Muscle layer of colon (tissue), 2 donors: ENCODE data around the gene SYT9.
A peak's percentile ranks its signal among the peaks of the same experiment; 100 is the strongest.
"Not testable (repeated sequence)": the region's sequence is repeated elsewhere in the genome, so short reads cannot be mapped to it uniquely, and the experiment has no call there.

Experiments used
- H3K27ac ChIP-seq: one replicate; pipeline ENCODE4 v1.7.0; 2013; ENCODE audit warnings: low read depth, mild to moderate bottlenecking, low read length, moderate library complexity
- H3K27me3 ChIP-seq, 2 donors: one replicate each; pipeline ENCODE4 v1.7.0; 2013; ENCODE audit warnings: low read length in 2 of 2, mild to moderate bottlenecking in 2 of 2; ENCODE audit not compliant: insufficient read depth in 2 of 2, control insufficient read depth in 1 of 2
- H3K36me3 ChIP-seq: one replicate; pipeline ENCODE4 v1.7.0; 2013; ENCODE audit warnings: mild to moderate bottlenecking, low read length; ENCODE audit not compliant: insufficient read depth
- H3K4me1 ChIP-seq: one replicate; pipeline ENCODE4 v1.7.0; 2013; ENCODE audit warnings: mild to moderate bottlenecking, low read length; ENCODE audit not compliant: insufficient read depth
- H3K4me3 ChIP-seq, 2 donors: one replicate each; pipeline ENCODE4 v1.7.0; 2013; ENCODE audit warnings: low read length in 2 of 2, low read depth in 1 of 2, mild to moderate bottlenecking in 1 of 2, moderate library complexity in 1 of 2
- H3K9ac ChIP-seq: one replicate; pipeline ENCODE4 v1.7.0; 2013; ENCODE audit warnings: low read length
- H3K9me3 ChIP-seq: one replicate; pipeline ENCODE4 v1.7.0; 2013; ENCODE audit warnings: mild to moderate bottlenecking, low read length
- donor health status: abdominal sarcoma.
- donor health status: Adenocarcinoma of cecum.

The SYT9 gene

DNA sequence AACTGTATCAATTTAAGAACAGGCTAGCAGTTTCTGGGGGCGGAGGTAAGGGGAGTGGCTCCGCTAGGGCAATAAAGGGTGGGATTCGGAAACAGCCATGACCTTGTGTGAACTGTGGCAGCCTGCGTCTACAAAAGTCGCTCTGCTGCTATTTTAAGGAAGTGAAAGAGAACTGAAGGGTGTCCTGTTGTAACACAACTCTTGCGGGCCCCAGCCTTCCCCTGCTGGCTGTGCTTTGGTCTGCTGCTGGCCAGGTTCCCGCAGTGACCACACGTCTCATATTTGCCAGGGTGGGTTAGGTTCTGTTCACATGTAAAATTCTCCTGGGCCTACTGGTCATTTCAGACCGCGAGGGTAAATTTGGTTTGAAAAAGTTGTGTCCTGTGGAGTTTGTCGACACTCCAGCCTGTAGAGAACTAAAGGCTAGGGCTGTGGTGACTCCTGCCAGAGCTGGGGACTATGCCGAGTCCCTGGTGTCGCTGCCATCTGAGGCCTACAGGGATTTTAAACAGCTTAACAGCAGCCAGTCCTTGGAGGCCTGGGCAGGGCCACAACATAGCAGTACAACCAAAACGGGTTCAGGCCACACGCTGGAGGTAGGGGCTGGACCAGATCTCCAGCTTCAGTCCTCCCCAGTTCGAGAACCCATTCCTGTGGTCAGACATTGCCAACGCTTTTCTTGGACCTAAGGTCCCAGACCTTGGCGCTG is 261.0 kb downstream of the SYT9 start:
- Histone ChIP-seq H3K27ac (peak overlapping the region; percentile 74), H3K27me3 (no peaks in the 10 kb centered on the region), H3K9ac (peak overlapping the region; percentile 47), H3K36me3 (no peaks in the 10 kb centered on the region), H3K4me1 (peaks cover 18% of the 10 kb centered on the region), H3K4me3 (peak overlapping the region; percentile 84 to 98), H3K9me3 (no peaks in the 10 kb centered on the region)

DNA sequence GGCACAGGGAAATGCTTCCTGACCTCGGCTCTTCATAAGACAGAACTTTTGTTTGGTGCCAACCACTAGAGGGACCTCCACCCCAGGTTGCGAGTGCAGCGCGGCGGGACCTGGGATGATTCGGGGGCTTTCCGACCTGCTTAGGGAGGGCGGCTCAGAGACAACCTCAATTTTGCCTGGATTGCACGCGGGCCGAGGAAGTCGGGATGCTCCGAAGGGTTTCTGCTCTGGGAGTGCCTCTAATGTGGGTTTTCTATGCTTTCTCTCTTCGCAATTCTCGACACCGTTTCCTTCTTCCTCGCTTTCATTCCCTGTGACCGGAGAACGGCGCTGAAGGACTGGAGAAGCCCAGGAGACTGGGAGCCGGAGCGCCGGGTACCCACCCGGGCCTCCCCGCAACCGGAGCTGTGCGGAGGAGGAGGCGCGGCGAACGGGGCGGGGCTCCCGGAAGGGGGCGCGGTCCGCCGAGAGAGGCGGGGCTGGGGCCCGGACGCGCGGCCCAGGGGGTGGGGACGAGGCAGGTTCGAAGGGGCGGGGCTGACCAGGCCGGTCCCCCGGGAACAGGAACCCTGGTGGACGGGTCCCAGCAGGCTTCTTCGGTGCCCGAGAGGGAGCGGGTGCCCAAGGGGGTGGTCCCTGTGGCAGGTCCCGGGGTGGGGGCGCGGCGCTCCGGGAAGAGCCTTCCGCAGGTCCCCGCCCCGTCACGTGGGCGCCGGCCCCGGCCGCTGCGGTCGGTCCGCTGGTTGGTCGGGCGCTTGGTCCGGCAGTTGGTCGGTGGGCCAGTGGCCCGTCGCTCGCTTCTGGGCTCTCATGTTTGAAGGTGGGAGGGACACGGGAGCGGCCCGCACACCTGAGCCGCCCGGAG is 261.8 kb downstream of the SYT9 start, which contains the start of gene PPFIBP2:
Gene PPFIBP2, plus strand, starts transcription at position 766 of the 865 bp plus-strand sequence. CDS start 35,477 bp downstream, outside the sequence.
- peak within 1 kb of the TSS; percentile 74 for H3K27ac ChIP-seq
- no peaks in the 10 kb centered on the region for H3K9me3 ChIP-seq
- peaks cover 18% of the 10 kb centered on the region for H3K4me1 ChIP-seq
- peak within 1 kb of the TSS; percentile 84 to 98 for H3K4me3 ChIP-seq
- H3K27me3 ChIP-seq = no peaks in the 10 kb centered on the region
- H3K36me3 ChIP-seq = no peaks in the 10 kb centered on the region
- peak within 1 kb of the TSS; percentile 47 for H3K9ac ChIP-seq

DNA sequence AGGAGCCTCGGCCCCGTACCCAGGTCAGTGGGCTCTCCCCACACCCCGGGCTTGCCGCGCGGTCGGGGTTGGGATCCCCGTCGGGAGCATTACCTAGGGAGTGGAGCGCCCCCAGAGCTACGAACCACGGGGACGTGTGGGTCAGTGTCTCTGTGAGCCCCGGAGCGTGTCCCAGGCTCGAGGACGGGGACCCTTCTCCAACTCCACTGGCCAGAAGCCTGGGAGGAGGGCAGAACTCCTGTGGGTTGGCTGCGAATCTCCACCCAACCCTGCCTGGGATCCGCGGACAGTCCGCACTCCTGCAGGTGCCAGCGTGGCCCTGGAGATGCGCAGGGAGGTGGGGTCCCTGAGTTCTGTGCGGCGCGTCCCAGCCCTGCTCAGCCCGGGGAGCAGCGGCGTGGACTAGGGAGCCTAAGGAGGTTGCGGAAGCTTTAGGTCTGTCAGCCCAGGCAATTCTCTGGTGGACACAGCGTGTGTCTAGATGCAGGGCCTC is 262.4 kb downstream of the SYT9 start:
- H3K4me3 ChIP-seq = peak overlapping the region; percentile 84 to 98
- H3K36me3 ChIP-seq = no peaks in the 10 kb centered on the region
- peak overlapping the region; percentile 47 for H3K9ac ChIP-seq
- H3K27me3 ChIP-seq = no peaks in the 10 kb centered on the region
- no peaks in the 10 kb centered on the region for H3K9me3 ChIP-seq
- peaks cover 18% of the 10 kb centered on the region for H3K4me1 ChIP-seq
- peak overlapping the region; percentile 74 for H3K27ac ChIP-seq

DNA sequence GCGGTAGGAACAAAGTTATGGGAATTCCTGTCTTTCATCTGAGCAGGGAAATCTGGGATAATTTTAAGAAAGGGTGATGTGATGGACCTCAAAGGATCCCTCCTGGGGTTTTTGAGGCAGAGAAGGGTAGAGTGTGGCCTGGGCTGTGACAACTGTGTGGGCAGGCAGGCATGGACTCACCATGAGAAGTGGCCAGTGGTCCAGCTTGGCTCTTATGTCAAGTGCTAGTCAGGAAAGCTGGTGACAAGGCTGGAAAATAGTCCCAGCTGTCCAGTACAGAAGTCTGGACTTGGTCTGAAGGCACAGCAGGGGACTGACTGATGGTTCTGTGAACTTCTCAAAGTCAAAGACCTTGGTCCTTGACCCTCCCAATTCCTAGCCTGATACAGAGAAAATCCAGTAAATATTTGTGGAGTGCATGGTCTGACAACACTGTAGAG is 263.8 kb downstream of the SYT9 start:
- Histone ChIP-seq H3K27ac (no peak overlapping the region), H3K9ac (no peak overlapping the region)

DNA sequence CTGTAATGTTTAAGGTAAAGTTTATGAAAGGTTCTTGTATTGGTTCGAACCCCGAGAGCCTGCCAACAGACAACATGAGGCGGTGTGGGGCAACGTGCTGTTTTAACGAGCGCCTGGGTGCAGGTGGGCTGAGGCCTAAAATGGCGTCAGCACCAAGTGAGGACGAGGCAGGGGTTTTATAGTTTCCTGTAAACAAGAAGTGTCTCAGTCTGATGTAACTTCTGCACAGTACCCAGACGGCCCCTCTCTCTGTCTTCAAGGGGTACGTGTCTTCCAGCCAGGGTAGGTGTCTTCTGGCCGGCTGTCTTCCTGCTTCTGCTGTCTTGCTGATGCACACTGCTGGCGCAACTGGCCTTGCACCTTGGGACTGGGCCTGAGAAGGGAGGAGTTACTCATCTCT is 264.8 kb downstream of the SYT9 start:
- Histone ChIP-seq H3K9ac (no peak overlapping the region), H3K9me3 (no peaks in the 10 kb centered on the region), H3K4me1 (peaks cover 16% of the 10 kb centered on the region), H3K36me3 (no peaks in the 10 kb centered on the region), H3K4me3 (no peak overlapping the region), H3K27me3 (no peaks in the 10 kb centered on the region), H3K27ac (no peak overlapping the region)

More for the DNA sequence above, 263.8 kb downstream of the SYT9 start:
- Histone ChIP-seq H3K4me1 (peaks cover 18% of the 10 kb centered on the region), H3K9me3 (no peaks in the 10 kb centered on the region), H3K4me3 (no peak overlapping the region), H3K27me3 (no peaks in the 10 kb centered on the region), H3K36me3 (no peaks in the 10 kb centered on the region)

DNA sequence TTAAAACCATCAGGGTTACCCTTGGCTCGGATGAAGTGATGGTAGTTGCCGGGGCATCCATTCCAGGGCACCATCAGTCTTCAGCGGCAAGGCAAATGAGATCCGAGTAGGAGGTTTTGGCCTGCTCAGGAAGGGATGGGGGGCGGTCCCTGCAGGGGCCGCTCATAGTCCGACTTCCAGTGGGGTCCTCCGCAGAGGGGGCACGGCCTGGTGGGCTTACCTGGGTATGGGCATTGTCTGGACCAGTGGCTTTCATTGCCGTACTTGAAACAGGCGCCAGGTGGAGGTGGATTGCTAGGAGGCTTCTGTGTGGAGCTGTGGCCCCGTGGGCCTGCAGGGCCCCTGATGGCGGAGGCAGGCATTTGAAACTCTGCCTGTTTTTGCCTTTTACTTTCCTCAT is 266.0 kb downstream of the SYT9 start:
- H3K27ac ChIP-seq, H3K4me1 ChIP-seq, H3K4me3 ChIP-seq, H3K9me3 ChIP-seq, H3K27me3 ChIP-seq, H3K36me3 ChIP-seq, H3K9ac ChIP-seq: not testable (repeated sequence)
